Measurements from ENCODE around the gene PAX3.

The PAX3 gene

DNA sequence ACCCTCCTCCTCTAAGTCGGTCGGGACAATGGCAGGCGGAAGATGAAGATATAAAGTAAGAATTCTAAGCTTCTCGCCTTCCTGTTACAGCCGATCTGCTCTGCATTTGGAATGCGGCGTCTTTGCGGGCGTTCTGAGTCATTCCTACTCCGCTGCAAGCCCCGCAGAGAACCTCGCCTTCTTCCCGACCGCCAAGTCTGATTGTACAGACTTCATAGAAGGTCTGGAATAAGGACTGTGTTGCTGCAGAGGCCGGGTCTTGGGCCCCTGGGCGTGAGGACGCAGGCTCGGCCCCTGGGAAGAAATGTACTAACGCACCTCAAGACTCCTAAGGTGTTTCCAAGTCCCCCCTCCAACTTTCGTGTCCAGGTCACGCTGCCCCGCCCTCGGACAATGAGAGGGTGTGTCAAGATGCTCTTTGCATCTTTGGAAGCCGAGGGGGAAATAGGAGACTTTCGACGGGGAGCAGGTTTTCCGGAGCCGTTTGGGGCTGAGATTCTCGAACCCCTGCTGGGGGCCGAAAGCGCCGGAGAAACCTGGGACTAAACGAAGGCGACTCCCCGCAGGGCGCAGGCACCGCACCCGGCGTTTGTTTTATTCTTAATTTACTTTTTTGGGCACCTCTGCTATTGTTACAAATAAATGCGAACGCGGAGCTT is 12.7 kb upstream of the PAX3 start:
- DNase-seq (ENCODE audit: insufficient read length, low spot score), result no peak
- FAIRE-seq, result no peak

DNA sequence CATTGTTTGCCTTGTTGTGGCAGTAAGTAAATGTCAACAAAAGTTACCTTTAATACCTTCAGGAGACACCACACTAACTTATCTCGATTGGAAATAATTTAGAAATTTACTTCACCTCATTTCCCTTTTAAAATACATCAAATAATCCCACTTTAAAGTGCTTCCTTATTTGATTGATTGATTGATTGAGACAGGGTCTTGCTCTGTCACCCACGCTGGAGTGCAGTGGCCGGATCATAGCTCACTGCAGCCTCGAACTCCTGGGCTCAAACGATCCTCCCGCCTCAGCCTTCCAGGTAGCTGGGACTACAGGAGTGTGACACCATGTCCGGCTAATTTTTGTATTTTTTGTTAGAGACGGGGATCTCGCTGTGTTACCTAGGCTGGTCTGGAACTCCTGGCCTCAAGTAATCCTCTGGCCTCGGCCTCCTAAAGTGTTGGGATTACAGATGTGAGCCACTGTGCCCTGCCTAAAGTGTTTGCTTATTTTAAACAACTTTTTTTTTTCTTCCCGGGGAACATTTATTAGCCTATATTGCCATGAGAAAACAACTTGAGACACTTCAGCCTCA is 12.0 kb upstream of the PAX3 start:
- DNase-seq (ENCODE audit: insufficient read length, low spot score) (no peak), FAIRE-seq (no peak)

DNA sequence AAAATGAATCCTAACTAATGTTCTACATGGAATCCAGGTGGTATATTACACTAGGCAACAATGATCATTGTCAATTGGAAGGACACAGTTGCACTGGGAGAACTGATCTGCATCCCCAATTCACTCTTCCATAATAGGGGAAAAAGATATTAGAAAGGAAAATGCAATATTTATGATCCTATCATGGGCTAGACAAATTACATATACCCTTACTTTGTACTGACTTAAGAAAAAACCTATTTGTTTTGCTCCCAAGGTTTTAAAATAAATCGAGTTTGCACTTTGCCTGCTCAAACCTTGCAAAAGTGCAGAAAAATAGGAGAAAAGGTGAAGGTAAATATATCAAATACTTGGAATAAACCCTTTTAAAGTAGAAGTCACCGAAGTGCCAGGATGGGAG is 11.0 kb upstream of the PAX3 start:
- no peak for FAIRE-seq
- no peak for DNase-seq (ENCODE audit: insufficient read length, low spot score)

DNA sequence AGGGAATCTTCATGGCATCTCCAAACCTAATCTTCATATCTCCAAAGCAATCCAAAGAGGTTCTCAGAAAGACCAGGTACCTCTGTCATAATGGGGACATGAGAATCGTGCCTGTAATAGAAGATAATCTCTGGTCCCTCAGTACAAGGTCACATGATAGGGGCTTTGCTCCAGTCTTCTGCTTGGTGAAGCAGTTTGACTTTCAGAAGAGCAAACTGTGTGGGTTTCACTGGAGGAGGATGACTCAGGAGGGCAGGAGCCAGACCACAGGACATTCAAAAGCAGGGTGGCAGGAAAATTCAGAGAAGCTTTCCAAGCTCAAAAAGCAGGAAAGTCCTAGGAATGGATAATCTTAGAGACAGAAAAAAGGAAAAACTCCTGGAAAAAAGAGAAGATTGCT is 10.6 kb upstream of the PAX3 start:
- FAIRE-seq, result no peak
- DNase-seq (ENCODE audit: insufficient read length, low spot score), result no peak

DNA sequence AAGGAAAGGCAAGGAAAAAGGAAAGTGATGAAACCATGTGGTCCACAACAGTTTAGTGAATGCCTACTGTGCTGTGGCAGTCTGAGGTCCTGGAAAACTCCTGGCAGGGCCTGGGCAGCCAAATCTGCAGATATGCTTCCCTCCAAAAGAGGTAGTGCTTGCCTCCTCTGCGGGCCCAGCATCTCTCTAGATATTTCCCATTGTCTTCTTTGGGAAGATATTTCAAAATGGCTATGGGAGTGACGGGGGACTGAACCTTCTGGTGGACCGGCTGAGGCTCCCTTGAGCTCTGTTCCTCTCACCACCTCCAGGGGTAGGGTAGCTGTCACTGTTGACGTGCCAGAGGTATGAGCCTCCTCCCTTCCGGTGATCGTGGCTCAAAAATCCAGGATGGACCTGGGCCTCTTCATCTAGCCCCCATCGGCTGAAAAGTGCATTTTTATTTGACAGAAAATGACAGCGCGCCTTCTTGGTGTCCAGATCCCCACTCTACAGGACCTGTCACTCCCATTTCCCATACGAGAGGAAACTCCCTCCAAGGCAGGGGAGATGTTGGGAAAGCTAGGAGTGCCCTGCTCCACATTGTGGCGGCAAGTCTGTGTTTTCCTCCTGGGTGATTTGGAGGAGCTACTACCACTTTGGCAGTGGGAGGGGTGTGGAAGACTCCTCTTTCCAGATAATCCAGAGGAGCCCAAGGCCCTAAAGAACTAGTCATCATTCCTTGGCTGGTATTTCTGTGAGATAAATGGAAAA is 9.4 kb upstream of the PAX3 start:
- no peak for FAIRE-seq
- DNase-seq (ENCODE audit: insufficient read length, low spot score), result no peak

DNA sequence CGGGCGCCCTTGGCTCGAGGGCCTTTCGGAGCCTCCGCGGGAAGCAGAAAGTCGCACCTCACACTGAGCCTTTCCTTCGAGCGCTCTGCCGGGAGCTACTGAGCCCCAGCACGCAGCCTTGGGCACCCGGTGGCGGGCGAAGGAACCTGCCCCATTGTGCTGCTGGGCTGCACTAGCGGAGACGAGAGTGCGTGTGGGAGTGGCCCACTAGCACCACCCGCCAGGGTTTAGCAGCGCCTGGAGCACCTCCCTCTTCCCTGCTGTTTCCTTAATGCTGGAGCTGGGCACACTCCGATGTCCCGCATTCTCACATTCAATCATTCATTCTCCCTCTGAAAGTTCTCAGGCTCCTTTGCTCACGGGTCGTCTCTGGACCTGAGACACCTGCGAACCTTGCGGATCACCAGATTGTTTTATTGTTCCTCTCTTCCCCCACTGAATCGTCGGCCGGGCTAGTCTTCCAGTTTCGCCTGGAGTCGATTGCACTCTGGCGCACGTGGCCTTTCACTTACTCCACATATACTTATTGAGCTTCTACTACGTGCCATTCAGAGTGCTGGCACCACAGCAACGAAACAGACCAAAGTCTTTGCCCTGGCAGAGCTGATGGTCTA is 8.5 kb upstream of the PAX3 start:
- no peak for FAIRE-seq
- no peak for DNase-seq (ENCODE audit: insufficient read length, low spot score)

DNA sequence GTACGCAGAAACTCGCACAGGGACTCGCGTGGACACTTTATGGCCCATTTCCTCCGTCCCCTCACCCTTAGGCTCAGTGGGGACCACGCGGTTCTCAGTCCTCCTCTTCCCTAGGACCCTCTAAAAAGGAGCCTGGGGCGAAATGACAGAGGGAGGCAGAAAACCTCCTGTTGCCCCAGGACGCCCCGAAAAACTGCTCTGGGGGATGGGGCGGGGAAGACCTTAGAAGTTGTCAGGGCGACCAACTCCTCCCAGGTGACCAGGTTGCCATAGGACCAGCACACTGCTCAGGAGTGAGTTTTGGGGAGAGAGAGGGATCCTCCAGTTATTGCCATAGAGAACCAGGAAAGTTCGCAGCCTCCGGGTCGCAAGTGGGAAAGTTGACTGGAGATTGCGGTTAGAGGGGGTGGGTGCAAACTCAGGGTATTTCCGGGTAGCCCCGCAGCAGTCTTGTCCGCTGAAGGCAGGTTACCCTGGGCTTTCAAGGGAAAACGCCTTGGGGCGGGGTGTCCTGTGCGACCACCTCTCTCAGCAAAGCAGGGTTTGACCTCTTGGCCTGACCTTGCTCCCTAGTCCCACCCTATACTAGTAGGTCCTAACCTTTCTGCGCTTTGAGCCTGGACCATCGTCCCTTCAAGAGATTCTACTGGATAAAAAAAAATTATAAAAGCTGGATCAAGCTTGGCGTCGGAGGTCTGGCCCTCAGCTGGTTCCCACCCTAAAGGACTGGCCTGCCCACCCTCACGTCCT is 7.8 kb upstream of the PAX3 start:
- no peak for DNase-seq (ENCODE audit: insufficient read length, low spot score)
- no peak for FAIRE-seq

DNA sequence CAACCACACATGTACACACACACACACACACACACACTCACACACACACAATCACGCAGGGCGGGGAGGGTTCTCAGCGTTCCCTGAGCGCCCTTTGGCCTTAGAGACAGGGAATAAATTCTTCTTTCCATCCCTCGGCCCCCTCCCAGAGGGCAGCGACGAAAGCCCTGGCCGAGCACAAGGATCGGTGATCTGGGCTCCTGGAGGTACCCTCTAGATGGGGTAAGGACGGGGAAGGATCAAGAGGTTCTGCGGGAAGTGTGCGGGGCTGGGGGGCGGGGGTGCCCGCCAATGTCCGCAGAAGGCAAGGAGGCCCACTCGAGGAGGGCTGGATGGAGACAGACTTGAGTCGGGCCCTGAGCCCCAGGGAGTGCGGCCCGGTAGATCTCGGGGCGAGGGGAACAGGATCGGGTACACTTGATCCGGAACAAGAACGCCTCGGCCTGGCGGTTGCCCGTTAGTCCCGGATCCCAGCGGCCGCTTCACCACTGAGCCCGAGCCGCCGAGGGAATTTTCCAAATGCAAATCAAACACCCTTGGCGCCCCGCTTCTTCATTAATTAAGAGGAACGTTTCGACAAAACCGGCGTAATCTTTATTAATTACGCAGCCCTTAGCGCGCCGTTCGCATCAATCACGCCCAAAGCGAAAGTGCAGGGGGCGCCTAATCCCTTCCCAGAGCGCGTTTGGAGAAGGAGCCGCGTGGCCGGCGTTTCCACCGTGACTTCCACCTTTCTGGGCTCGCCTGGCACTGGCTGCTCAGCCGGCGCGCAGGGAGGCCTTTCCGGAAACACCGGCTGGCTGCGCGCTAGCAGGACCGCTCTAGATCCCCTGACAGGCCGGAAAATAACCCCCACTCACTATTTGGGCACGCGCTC is 7.0 kb upstream of the PAX3 start:
- DNase-seq (ENCODE audit: insufficient read length, low spot score), result no peak

DNA sequence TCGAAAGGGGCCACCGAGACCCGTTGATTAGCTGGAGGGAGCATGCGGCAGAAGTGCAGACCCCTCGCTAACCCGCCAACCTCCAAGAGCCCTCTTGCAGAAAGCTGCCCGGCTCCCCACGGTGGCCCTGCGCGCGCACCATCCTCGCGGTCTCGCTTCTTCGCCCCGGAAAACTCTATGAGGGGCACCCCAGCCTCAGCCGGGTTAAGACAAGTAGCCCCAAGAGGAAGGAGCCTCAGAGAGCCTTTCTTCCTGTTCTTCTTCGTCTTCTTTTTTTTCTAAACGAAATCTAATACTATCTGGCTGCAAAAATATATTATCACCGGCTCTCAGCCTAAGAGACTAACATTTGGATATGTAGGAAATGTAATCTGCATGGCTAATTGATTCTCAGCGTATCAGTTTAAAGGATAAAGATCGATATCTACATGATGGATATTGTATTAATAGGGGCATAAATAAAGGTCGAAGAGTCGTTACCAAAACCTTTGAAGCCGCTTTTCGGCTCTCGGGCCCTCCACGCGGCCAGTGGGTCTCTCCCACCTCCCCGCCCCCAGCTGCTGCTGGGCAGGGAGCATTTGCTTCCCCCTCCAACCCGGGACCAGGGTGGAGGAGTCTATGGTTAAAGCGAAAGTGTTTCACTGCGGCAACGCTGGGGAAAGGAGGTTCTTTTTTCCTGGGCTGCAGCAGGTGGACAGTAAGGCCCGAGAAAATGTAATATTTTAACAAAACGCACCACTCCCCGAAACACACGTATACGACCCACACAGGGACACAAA is 6.1 kb upstream of the PAX3 start:
- no peak for FAIRE-seq
- DNase-seq (ENCODE audit: insufficient read length, low spot score), result no peak

More for the DNA sequence above, 7.0 kb upstream of the PAX3 start:
- FAIRE-seq, result no peak

DNA sequence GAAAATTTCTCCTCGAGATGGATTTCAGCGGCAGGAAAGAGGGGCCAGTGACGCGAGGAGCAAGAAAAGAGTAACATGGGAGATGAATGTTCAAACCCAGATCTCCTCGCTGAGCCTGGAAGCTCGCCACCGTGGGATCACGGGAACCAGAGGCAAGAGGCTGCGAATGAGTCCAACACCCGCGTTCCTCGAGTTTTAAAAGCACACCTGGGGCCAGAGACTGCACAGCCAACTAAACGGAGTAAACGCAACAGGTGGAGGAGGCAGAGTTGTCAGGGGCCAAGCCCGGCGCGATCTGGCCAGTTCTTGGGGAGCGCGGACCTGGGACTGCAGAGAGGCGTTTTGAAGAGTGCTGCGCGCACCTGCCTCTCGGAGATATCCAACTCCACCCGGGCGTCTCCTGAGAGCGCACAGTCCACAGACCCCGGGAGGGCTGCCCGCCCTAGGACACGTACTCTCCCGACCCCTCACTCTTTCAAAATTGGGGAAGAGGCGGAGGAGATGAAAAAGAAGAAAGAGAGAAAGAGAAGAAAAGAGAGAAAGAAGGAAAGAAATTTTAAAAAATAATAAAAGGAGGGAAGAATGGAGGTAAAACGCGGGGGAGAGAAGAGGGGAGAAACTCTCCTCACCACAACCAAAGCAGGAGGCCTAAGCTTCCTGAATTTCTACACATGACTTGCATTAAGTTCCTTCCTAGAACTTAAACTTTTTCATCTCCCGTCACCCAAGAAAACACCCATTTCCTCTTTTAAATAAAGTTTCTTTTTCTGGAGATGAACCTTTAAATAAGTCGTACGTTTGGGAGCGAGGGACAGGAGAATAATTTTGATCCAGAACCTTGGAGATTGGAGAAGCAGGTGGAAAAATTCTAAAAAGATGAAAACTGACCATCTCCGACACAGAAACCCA is 5.3 kb upstream of the PAX3 start:
- FAIRE-seq, result no peak
- no peak for DNase-seq (ENCODE audit: insufficient read length, low spot score)

DNA sequence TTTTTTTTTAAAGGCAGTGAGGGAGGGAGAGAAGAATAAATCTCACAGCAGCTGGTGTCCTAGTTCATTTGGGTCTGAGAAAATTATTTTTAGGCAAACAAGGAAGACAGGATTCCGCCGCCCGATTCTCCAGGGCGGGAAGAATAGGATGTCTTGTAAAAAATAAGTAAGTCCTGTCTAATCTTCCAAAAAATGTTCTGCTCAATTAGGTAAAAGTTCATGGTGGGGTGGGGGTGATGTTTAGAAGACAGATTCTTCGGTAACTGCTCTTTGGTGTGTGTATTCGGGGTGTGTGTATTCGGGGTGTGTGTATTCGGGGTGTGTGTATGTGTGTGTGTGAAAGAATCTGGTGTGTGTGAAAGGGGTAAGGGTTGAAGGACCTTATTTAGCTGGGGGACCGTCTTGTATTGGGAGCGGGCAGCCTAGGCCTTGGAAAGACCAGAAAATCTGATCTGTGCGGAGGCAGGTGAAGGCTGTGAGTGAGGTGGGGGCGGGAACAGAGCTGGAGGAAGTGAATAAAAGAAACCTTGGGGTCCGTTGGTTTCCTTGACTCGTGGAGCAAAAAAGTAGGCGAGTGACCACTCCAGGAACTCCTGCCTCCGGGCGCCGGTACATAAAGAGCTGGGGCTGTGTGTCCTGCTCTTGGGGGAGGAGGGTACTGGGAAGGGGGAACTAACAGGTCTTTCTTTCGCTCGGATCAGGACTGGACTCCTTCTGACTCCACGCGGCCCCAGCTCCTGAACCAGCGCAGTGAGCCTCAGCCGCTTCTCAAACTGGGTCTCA is 4.4 kb upstream of the PAX3 start:
- no peak for FAIRE-seq

DNA sequence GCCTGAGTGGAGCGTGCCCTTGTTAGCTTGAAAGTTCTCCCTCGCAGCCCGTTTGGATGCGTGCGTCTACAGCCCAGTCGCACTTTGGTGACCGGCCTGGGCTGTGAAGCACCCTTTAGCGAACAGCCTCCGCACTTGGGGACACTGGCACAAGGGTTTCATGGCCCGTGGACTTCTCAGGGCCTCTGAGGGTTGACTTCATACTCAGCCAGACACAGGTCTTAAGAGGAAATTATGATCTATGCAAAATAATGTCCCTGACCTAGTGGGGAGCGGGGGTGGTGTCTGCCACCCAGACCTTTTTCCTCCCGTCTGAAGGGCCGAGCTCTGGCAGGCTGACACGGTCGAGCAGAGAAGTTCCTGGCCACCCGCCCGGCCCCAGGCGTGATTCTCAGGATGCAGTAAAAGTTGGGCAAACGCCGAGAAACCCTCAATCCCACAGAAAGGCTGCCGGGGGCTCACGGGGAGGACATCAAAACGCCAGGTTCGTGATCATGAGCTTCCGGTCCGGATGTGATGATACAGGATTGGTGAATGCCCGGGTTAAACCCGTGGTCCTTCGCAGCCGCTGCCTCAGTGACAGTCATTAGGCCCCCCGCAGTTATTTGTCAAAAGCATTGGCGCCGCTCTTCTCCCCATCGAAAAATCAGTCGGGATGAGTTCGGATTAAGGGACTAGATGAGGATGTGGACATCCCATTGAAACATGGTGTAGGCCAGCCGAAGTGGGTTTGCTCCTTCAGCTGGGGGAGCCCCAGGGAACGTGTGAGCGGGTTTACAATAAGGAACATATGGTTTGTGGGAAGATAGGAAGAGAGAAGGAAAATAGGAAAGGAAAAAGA is 3.6 kb upstream of the PAX3 start:
- DNase-seq (ENCODE audit: insufficient read length, low spot score) (no peak), FAIRE-seq (no peak)

More for the DNA sequence above, 4.4 kb upstream of the PAX3 start:
- no peak for DNase-seq (ENCODE audit: insufficient read length, low spot score)

DNA sequence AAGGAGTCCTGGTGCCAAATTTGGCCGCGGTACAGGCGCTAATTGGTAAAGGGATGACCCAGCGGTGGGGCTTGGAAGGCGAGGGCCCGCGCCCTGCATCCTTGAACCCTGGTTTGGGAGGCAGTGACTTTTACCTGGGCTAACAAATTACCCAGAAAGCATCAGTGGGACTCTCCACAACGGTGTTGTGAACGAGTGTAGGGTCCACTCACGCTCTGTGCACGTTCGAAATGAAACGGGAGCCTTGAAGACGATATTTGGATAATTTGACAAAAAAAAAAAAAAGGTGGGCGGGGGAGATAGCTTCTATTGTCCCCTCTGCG is 3.0 kb upstream of the PAX3 start:
- no peak for FAIRE-seq

DNA sequence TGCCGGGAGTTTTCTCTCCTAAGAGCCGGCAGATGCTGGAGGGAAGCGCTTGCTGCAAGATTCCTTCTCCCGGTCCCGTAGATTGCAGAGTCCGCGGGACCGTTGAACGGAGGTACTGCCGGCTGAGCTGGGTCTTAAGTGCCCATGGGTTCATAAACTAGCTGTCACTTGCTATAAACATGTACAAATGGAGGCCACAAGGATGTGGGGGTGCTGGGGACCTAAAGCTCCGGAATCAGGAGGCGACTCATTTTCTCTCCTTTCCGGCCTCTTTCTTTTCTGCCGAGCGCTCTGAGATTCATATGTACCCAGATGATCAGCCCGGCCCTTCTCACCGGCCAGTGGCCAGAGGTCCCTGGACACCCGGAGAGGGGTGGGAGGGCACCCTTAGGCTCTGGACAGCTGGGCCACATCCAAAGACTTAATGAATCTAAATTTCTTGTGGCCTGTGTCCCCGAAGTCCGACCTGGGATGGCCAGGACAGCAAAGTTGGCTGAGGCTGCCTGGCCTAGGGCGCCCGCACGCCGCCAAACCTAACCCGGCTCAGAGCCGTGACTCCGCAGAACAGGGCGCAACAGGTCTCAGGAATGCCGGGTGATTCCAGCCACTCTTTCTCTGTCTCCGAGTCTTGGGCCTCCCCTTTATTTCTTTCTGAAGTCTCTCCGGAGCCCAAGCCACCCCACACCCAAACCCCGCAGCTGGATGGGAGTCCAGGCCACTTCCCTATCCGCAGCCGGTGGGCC is 2.4 kb upstream of the PAX3 start:
- DNase-seq (ENCODE audit: insufficient read length, low spot score) (no peak), FAIRE-seq (no peak)

More for the DNA sequence above, 3.0 kb upstream of the PAX3 start:
- no peak for DNase-seq (ENCODE audit: insufficient read length, low spot score)

DNA sequence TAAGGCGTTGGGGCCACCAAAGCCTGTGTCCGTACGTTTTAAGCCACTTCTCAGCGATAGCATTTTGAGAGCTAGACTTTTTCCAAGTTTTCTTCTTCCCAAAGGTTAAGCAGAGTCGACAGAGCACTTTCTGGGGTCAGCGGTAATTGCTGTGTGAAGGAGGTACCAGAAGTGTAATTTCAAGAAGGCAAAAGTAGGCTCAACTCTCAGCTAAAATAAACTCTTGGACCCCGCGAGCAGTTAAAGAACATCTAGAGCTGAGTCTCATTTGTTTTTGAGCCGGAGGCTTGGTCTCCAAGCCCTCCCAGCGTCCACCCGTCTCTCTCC is 1.9 kb upstream of the PAX3 start:
- FAIRE-seq (no peak), DNase-seq (ENCODE audit: insufficient read length, low spot score) (no peak)

All from HTR-8/SVneo (cell line).